Right forelimb (tissue), 1 donor: Measurements from ENCODE around the gene AP2A2.

ENCODE experiments used
- DNase-seq: peaks from one replicate; pipeline ENCODE4 v3.0.0-alpha.2; 2018

Gene AP2A2

GRCh38 chr11:899724-900123 is 25.9 kb upstream of the AP2A2 start:
- DNase-seq: no peak

DNA sequence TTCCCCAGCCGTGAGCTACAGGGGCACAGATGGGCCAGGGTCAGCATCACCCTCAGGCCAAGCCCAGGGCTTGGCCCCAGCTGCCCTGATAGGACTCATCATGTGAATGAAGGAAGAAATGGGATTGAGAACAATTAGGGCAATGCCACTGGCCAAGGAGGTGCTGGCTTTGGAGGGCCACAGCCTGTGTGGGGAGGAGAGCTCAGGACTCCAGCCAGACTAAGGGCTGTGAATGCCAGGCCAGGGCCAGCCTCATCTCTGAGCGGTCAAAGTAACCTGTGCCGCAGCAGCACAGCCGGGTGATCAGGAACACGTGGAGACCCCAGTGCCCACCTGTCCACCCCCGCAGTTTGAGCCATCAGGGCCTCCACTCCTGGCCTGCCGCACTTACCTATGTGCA is 25.1 kb upstream of the AP2A2 start:
- no peak for DNase-seq

GRCh38 chr11:901452-902061 is 24.1 kb upstream of the AP2A2 start:
- no peak for DNase-seq

GRCh38 chr11:904380-904779 is 21.3 kb upstream of the AP2A2 start:
- DNase-seq: no peak

DNA sequence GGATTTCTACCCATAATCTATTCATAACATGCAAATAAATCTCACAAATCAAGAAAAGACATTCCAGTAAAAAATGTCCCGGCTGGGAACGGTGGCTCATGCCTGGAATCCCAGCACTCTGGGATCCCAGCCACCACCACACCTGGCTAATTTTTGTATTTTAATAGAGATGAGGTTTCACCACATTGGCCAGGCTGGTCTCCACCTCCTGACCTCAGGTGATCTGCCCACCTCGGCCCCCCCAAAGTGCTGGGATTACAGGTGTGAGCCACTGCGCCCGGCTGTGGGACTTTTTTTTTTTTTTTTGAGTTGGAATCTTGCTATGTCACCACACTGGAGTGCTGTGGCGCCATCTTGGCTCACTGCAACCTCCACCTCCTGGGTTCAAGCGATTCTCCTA is 19.7 kb upstream of the AP2A2 start:
- DNase-seq: no peak

DNA sequence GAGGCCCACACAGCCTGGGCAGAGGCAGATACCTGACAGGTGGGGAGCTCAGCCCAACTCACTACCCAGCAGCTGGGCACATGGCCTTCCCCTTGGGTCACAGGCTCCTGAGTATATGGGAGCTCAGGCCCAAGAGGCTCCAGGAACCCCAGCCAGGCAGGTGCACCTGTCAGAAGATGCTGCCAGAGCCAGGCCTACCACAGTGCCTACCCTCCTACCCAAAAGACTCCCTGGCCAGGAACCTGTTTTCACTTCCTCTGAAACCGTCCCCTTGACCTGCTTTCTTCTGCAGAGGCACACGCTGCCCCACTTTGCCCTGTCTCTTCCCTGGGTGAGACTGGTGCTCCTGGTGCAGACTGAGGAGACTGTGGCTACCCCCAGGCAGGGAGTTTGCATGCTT is 18.0 kb upstream of the AP2A2 start:
- DNase-seq: no peak

DNA sequence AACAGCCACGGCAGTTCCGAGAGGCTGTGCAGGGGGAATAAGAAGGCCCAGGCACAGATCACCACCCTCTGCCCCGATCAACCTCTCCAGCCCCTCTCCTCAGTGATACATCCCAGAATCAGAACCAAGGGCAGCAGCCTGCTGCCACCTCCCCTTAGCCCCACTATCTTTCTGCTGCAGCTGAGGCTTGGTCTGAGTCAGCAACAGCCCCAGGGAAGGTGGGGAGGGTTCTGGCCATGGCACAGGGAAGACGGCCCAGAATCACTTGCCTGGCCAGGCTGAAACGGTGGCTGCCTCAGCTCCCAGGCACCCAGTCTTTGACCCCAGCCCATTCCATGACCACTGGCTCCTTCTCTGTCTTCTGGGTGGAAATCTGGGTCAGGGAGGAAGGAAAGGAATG is 17.4 kb upstream of the AP2A2 start:
- no peak for DNase-seq

GRCh38 chr11:909406-909805 is 16.3 kb upstream of the AP2A2 start:
- DNase-seq: no peak

DNA sequence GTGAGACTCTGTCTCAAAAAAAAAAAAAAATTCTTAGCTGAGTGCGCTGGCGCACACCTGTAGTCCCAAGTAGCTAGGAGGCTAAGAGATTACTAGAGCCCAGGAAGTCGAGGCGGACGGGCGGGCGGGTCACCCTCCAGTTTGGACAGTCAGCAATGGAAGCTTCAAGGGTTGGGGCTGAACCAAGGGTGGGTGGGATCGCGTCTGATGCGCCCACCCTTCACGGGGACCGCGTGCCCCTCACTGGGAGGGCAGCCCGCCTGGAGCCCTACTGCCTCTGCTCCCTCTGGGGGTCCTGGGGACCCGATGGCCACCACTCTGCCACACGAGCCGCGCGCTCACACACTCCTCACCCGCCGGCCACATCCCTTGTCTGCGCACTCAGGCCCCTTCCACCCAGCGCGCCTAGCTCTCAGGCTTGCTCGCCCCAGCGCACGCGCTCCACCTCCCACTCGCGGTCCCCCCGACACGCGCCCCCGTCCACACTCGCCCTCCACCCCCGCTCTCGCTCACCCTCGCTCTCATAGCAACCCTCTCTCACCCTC is 15.6 kb upstream of the AP2A2 start:
- DNase-seq: no peak

GRCh38 chr11:910589-911030 is 15.1 kb upstream of the AP2A2 start, which contains the start of gene CHID1:
Gene CHID1, minus strand, starts transcription at chr11:910810. Its CDS starts 5,994 bp downstream, at chr11:904816.
- DNase-seq: peak; percentile 94

DNA sequence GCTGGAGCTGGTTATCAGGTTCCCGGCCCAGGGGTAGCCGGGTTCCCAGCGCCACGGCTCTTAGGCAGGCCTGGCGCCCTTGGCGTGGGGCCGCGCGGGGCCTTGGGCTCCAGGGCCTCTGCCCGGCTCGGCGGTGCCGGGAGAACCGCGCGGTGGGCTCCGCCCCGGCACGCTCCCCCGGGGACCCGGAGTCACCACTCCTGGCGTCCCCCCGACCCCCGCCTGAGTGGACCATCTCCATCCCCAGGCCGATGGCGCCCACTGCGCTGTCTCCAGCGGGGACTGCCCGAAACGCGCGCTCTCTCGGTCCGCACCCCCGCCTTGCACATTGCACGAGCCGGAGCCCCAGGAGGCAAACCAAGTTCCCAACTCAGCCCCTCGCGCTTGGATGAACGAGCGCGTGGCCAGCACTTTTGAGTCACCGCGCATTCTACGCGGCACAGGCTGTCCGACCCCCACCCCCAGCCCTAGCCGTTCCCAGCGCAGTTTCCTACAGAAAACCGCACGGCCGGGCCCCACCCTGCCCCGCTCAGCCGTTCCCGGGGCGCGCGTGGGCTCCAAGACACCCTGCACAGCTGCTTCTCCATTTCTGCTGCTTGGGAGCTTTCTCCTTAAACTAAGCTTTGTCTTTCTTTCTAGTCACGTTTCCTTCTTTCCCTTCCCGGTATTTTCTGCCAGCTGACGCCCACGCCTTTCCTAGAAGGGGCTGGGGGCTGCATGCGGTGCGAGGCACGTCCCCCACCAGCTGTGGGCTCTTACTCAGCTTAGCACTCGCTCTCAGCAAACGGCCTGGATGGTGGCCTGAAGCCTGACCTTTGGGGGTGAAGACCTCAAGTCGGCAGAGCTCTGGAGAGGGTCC is 14.4 kb upstream of the AP2A2 start:
- DNase-seq: no peak

DNA sequence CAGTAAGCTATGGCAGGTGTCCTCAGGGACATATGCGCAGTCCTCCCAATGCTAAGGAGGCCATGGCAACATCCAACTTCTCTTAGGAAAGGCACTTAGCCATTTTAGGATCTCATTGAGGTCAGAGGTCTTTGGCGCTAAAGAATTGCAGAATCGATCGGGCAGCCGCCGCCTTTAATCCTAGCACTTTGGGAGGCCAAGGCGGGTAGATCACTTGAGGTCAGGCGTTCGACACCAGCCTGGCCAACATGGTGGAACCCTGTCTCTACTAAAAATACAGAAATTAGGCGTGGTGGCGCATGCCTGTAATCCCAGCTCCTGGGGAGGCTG is 13.8 kb upstream of the AP2A2 start:
- no peak for DNase-seq

- no peak for DNase-seq
Observed at GRCh38 chr11:912266-912665, 13.4 kb upstream of the AP2A2 start.

DNA sequence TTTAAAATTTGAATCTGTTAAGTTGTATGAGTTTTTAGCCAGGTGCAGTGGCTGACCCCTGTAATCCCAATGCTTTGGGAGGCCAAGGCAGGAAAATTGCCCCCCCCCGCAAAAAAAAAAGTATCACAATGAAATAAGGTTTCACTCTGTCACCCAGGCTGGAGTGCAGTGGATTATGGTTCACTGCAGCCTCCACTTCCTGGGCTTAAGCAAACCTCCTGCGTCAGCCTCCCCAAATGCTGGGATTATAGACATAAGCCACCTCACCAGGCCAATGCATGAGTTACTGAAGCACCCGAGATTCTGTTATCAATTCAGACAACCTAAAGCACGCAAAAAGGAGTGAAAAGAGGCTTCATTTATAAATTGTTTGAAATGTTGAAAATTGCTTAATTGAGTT is 12.6 kb upstream of the AP2A2 start:
- no peak for DNase-seq

GRCh38 chr11:914204-914603 is 11.5 kb upstream of the AP2A2 start:
- no peak for DNase-seq

DNA sequence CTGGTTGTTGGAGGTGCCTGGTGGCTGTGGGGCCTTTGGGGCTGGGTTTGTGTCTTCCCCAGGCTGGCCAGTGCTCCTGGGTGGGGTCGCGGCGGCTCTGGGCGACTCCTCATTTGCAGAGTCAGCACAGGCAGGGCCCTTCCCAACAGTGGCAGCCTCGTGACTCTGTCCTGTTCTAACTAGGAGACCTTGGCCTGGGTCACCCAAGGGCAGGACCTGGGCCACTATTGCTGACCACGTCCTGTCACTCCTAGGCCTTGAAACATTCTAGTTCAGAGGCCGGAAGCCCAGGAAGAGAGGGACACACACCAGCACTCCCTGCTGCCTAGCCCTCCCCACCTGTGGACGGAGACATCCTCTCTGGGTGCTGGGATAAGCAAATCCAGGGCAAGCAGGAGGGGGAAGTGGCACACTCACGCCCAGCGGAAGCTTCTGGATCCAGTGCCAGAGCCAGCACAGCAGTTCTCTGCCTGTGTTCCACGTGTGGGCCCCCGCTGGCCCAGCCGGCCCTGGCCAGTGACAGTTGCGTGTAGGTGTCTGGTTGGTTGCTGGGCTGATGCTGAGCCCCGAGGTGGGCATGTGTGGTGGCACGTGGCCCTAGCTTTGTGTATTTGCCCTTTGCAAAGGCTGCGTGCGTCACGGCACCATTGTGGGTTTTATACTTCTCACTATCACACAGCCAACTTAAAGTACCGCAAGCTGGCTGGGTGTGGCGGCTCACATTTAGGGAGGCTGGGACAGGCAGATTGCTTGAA is 10.7 kb upstream of the AP2A2 start:
- no peak for DNase-seq

GRCh38 chr11:917426-917825 is 8.2 kb upstream of the AP2A2 start:
- DNase-seq: no peak

DNA sequence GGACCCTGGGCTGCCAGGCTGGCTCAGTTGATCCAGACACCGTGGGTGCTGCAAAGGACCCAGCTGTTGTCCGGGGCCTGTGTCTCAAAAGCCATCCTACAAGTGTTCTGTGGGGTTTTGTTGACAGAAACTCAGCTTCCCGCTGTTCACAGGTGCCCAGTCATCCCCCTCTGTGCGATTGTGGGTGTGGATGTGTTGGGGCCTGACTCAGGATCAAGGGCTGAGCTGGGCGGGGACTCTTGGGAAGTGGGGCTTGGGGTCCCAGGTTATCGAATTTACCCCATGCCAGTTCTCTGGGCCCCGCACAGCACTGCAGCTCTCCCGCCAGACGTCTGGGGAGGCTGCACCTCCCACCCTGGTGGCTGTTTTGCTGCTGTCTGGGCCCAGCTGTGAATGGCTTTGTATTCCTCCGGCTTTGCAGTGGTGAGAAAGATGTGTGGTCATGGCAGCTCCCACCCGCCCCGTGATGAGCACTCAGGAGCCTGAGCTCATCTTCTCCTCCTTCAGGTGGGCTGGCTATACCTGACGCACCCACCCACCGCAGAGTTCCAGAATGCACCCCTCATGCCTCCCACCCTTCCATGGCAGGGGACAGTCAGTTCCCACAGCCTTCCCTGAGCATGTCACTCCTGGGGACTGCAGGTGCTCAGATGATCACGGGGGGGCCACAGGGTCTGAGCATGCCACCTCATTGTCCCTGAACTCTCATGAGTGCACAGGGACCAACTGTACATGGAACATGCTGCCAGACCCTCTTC is 3.6 kb upstream of the AP2A2 start:
- DNase-seq: no peak

- DNase-seq: no peak
Observed at GRCh38 chr11:923691-924405, 1.8 kb upstream of the AP2A2 start.

- no peak for DNase-seq
Observed at GRCh38 chr11:924406-925157, 1.1 kb upstream of the AP2A2 start.

- no peak for DNase-seq
Observed at GRCh38 chr11:925158-925495, 543 bp upstream of the AP2A2 start.
